Measurements from ENCODE around the gene RAD51C.

DNA sequence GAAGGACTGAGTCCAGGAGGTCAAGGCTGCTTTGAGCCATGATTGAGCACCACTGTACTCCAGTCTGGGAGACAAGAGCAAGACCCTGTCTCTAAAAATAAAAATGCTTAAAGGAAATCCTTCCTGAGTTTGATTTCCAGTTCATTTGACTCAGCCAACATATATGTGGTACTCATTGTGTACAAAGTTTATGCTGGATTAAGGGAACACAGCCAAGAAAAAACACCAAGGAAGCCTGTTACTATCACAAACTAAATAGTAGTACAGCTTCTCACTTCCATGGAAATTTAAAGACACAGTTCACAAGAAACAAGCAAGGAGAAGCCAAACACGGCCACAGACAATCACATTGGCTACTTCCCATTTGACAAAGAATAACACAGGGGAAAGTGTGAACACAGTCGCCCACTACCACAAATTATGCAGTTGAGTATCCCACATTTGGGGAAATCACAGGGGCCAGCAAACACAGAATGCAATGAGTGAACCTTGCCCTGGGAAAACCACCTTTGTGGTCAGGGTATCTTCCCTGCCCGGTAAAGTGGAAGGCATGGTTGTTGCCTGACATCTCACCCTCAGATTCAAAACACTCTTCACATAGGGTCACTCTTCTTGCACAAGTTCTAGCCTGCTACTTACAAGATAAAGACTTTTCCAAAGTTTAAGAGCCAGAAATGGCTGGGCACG, 15.1 kb upstream of the RAD51C start:
- TF ChIP-seq, protein P1, sequence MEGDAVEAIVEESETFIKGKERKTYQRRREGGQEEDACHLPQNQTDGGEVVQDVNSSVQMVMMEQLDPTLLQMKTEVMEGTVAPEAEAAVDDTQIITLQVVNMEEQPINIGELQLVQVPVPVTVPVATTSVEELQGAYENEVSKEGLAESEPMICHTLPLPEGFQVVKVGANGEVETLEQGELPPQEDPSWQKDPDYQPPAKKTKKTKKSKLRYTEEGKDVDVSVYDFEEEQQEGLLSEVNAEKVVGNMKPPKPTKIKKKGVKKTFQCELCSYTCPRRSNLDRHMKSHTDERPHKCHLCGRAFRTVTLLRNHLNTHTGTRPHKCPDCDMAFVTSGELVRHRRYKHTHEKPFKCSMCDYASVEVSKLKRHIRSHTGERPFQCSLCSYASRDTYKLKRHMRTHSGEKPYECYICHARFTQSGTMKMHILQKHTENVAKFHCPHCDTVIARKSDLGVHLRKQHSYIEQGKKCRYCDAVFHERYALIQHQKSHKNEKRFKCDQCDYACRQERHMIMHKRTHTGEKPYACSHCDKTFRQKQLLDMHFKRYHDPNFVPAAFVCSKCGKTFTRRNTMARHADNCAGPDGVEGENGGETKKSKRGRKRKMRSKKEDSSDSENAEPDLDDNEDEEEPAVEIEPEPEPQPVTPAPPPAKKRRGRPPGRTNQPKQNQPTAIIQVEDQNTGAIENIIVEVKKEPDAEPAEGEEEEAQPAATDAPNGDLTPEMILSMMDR (IDR thresholded peaks at IDR 0.05; ENCODE audit: low read depth, low read length), result no peak
- no peak for TF ChIP-seq EZH2phosphoT487 (IDR thresholded peaks at IDR 0.05; ENCODE audit: low read depth)
